Glutamatergic neuron (in vitro differentiated cells): Measurements from ENCODE around the gene AGAP3. TPM values are rescaled to one million over a fixed set of nuclear protein-coding genes. Genes with fewer than 3 reads are reported as not detected.

Experiments
- DNase-seq: peaks from one replicate; pipeline ENCODE4 v3.0.0; 2022
- H3K27ac Mint-ChIP-seq: one replicate; pipeline ENCODE4 v1.8.0; 2020; ENCODE audit warnings: mild to moderate bottlenecking, mixed read lengths, inconsistent platforms; ENCODE audit not compliant: unreplicated experiment
- H3K27me3 Mint-ChIP-seq: one replicate; pipeline ENCODE4 v1.8.0; 2020; ENCODE audit warnings: mild to moderate bottlenecking, moderate library complexity, mixed read lengths, inconsistent platforms; ENCODE audit not compliant: unreplicated experiment
- H3K36me3 Mint-ChIP-seq: one replicate; pipeline ENCODE4 v1.8.0; 2020; ENCODE audit warnings: mild to moderate bottlenecking, mixed read lengths, inconsistent platforms; ENCODE audit not compliant: unreplicated experiment
- H3K4me1 Mint-ChIP-seq: one replicate; pipeline ENCODE4 v1.8.0; 2020; ENCODE audit warnings: mild to moderate bottlenecking, low read depth, mixed read lengths, inconsistent platforms; ENCODE audit not compliant: unreplicated experiment
- H3K4me3 Mint-ChIP-seq: one replicate; pipeline ENCODE4 v1.8.0; 2020; ENCODE audit warnings: mild to moderate bottlenecking, mixed read lengths, inconsistent platforms; ENCODE audit not compliant: unreplicated experiment
- H3K9me3 Mint-ChIP-seq: one replicate; pipeline ENCODE4 v1.8.0; 2020; ENCODE audit warnings: mild to moderate bottlenecking, moderate library complexity, mixed read lengths, inconsistent platforms; ENCODE audit not compliant: unreplicated experiment
- total RNA-seq: library from RNA; stranded (reverse); fragmentation: NEBNext Ultra II Directional; extraction: Animal tissue kit (Norgen Biotek cat#: 25700); gene quantifications from one replicate; pipeline ENCODE4 v1.2.1, GENCODE V29; 2021; ENCODE audit not compliant: unreplicated experiment
- TF ChIP-seq, protein P1 (sequence below): fragments of 200-600 bp; sonication (generic); IDR thresholded peaks from one replicate; pipeline ENCODE4 v1.5.0; 2021; ENCODE audit not compliant: partially characterized antibody, unreplicated experiment

The AGAP3 gene
- total RNA-seq, 1 donor from 2014 or later = 406 TPM

DNA sequence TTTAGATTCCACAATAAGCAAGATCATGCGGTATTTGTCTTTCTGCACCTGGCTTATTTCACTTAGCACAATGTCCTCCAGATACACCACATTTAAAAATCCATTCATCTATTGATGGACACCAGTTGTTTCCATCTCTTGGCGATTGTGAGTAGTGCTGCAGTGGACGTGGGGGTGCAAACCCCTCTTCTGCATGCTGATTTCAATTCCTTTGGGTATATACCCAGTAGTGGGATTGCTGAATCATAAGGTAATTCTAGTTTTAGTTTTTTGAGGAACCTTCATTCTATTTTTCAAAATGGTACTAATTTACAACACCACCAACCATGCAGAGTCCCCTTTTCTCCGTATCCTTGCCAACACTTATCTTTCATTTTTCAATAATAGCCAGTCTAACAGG, 102.8 kb downstream of the AGAP3 start:
- H3K27me3 Mint-ChIP-seq = peaks cover 8% of the 10 kb centered on the region
- TF ChIP-seq, protein P1, sequence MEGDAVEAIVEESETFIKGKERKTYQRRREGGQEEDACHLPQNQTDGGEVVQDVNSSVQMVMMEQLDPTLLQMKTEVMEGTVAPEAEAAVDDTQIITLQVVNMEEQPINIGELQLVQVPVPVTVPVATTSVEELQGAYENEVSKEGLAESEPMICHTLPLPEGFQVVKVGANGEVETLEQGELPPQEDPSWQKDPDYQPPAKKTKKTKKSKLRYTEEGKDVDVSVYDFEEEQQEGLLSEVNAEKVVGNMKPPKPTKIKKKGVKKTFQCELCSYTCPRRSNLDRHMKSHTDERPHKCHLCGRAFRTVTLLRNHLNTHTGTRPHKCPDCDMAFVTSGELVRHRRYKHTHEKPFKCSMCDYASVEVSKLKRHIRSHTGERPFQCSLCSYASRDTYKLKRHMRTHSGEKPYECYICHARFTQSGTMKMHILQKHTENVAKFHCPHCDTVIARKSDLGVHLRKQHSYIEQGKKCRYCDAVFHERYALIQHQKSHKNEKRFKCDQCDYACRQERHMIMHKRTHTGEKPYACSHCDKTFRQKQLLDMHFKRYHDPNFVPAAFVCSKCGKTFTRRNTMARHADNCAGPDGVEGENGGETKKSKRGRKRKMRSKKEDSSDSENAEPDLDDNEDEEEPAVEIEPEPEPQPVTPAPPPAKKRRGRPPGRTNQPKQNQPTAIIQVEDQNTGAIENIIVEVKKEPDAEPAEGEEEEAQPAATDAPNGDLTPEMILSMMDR = no peak
- no peaks in the 10 kb centered on the region for H3K36me3 Mint-ChIP-seq
- peaks cover 7% of the 10 kb centered on the region for H3K9me3 Mint-ChIP-seq
- H3K4me3 Mint-ChIP-seq = no peak overlapping the region
- no peak for DNase-seq
- no peak overlapping the region for H3K27ac Mint-ChIP-seq
- H3K4me1 Mint-ChIP-seq = peaks cover 7% of the 10 kb centered on the region

DNA sequence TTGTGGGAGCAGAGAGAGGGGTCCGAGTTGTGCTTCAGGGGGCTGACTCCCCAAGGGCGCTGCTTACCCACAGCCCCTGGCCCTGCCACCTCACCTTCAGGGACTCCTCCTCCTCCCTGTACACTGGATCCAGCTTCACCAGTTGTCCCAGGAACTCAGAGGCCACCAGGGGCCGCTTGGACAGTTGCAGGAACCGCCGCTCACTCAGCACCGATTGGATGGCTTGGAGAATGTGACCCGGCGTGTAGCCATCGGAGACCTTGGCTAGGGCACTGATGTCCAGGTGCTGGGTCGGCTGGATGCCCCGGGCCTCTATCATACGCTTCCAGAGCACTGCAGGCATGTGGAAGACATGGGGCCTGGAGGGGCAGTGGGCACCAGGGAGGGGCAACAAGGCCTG, 105.3 kb downstream of the AGAP3 start:
- H3K27me3 Mint-ChIP-seq = peaks cover 11% of the 10 kb centered on the region
- H3K9me3 Mint-ChIP-seq = peaks cover 3% of the 10 kb centered on the region
- TF ChIP-seq, protein P1 = no peak
- H3K4me1 Mint-ChIP-seq = peaks cover 7% of the 10 kb centered on the region
- no peak for DNase-seq
- H3K36me3 Mint-ChIP-seq = no peaks in the 10 kb centered on the region
- no peak overlapping the region for H3K4me3 Mint-ChIP-seq
- H3K27ac Mint-ChIP-seq = no peak overlapping the region

DNA sequence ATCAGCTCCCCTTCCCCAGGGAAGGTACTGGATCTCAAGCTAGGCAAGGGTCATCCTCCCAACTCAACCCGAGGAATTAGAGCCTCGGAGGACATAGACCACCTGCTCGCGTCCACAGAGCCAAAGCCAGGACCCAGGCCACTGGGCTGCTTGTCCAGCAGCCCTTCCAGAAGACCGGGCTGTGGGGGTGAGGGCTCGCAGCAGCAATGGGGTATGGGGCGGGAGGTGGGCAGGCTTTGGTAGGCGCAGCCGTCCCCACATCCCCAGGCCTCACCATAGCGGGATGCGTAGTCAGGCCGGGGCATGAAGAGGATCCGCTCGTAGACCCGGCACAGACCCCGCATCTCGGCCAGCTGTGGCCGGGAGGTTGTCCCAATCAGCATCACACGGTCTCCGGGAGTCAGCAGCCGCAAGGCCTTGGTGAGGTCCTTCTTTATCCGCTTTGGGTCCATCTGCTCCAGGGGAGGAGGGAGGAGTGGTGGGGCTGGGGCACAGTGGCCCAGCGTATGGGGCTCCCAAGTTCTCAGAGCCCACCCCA, 105.8 kb downstream of the AGAP3 start:
- TF ChIP-seq, protein P1 = no peak

DNA sequence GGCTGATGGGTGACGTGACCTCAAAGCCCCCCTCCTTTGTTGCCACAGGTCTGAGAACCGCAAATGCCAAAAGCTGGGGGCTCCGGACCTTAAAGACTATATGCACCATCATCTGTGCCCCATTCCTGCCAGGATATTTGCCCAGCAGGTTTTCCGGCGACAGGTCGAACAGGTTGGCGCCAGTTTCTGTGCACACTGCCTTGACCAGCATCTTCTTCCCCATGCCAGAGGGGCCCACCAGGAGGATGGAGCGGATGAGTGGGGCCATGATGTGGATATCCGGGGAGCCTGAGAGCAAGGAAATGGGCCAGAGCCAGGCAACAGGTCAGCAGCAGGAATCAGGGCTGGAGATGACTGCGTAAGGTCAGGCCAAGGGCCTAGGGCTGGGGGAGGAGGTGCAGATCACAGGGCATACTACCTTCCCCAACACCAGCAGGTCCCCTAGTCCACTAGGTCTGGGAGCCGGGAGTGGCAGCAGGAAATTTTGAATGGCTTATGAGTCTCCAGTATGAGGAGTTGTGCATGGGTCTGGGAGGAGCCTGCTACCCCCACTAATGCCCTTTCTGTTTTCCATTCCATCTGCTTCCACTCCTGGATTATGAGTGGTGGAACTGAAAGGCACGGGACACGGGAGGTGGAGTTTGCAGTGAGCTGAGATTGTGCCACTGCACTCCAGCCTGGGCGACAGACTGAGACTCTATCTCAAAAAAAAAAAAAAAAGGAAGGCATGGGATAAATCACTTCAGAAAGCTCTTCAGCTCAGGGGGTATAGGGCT, 107.1 kb downstream of the AGAP3 start:
- H3K27me3 Mint-ChIP-seq = peaks cover 8% of the 10 kb centered on the region
- no peak overlapping the region for H3K4me3 Mint-ChIP-seq
- no peak overlapping the region for H3K27ac Mint-ChIP-seq
- TF ChIP-seq, protein P1 = no peak
- H3K4me1 Mint-ChIP-seq = no peaks in the 10 kb centered on the region
- DNase-seq = no peak
- peaks cover 3% of the 10 kb centered on the region for H3K9me3 Mint-ChIP-seq
- H3K36me3 Mint-ChIP-seq = no peaks in the 10 kb centered on the region

More for the DNA sequence above, 105.8 kb downstream of the AGAP3 start:
- Mint-ChIP-seq H3K36me3 (no peaks in the 10 kb centered on the region), H3K27me3 (peaks cover 11% of the 10 kb centered on the region), H3K9me3 (peaks cover 3% of the 10 kb centered on the region), H3K27ac (no peak overlapping the region), H3K4me1 (peaks cover 4% of the 10 kb centered on the region), H3K4me3 (no peak overlapping the region)
- no peak for DNase-seq

Other genes starting within 250 kb of the AGAP3 start
- not detected for gene AOC1, start 234.0 kb upstream of the AGAP3 start, total RNA-seq
- gene KCNH2, start 108.2 kb upstream of the AGAP3 start, total RNA-seq = 73.7 TPM
- 0.86 TPM for gene NOS3, start 95.5 kb upstream of the AGAP3 start, total RNA-seq
- gene ATG9B, start 62.0 kb upstream of the AGAP3 start, total RNA-seq = 9.4 TPM
- gene ABCB8, start 58.0 kb upstream of the AGAP3 start, total RNA-seq = 57.1 TPM
- gene ASIC3, start 37.9 kb upstream of the AGAP3 start, total RNA-seq = 10.8 TPM
- 52.9 TPM for gene CDK5, start 28.6 kb upstream of the AGAP3 start, total RNA-seq
- 99.4 TPM for gene SLC4A2, start 26.9 kb upstream of the AGAP3 start, total RNA-seq
- gene FASTK, start 5.7 kb upstream of the AGAP3 start, total RNA-seq = 64.7 TPM
- 45.7 TPM for gene TMUB1, start 3.0 kb upstream of the AGAP3 start, total RNA-seq
- gene GBX1, start 81.2 kb downstream of the AGAP3 start, total RNA-seq = not detected
- not detected for gene ASB10, start 100.8 kb downstream of the AGAP3 start, total RNA-seq
- gene H2BK1, start 124.0 kb downstream of the AGAP3 start, total RNA-seq = not detected
- 39.1 TPM for gene ABCF2, start 140.7 kb downstream of the AGAP3 start, total RNA-seq
- gene CHPF2, start 146.0 kb downstream of the AGAP3 start, total RNA-seq = 38.1 TPM
- 5.1 TPM for gene SMARCD3, start 162.2 kb downstream of the AGAP3 start, total RNA-seq